H1 (cell line): ENCODE measurements around the gene ACAP3. TPM values are rescaled to one million over a fixed set of nuclear protein-coding genes. Genes with fewer than 3 reads are reported as not detected.

Experiments
- CTCF ChIA-PET: fragments of 300-600 bp; sonication (Branson Sonifier 250); formaldehyde crosslinking; loops from one replicate; lab custom pipeline; 2021; ENCODE audit not compliant: partially characterized antibody; lab: Charles Lee
- POLR2A ChIA-PET: fragments of 300-600 bp; sonication (Branson Sonifier 250); formaldehyde crosslinking; loops from one replicate; lab custom pipeline; 2021; ENCODE audit warnings: inconsistent platforms; ENCODE audit not compliant: partially characterized antibody; lab: Charles Lee
- DNase-seq, 2 experiments: peaks; one replicate each; pipeline versions ENCODE4 v3.0.0 to v3.0.0-alpha.2; 2010 to 2022; ENCODE audit warnings: low spot score in 2 of 2, low read depth in 1 of 2, mixed read lengths in 1 of 2
- FAIRE-seq: peaks from 2 replicates; lab custom pipeline; 2011; peaks lifted over from hg19 to GRCh38; lab: Jason Lieb, UNC
- H2AFZ ChIP-seq: 2 replicates; pipeline ENCODE4 v1.8.1; 2012; ENCODE audit warnings: low read length, inconsistent platforms
- H2AK5ac ChIP-seq: 2 replicates; pipeline ENCODE4 v1.6.1; 2013; ENCODE audit warnings: low read depth, low read length
- H2BK120ac ChIP-seq: replicated peaks from 2 replicates; pipeline ENCODE3; 2013; ENCODE audit warnings: low read depth, low read length, inconsistent platforms
- H2BK12ac ChIP-seq: 2 replicates; pipeline ENCODE4 v1.6.1; 2013; ENCODE audit warnings: low read depth, low read length
- H2BK15ac ChIP-seq: 2 replicates; pipeline ENCODE4 v1.6.1; 2013; ENCODE audit warnings: low read length
- H2BK20ac ChIP-seq: 2 replicates; pipeline ENCODE4 v1.6.1; 2013; ENCODE audit warnings: low read length
- H2BK5ac ChIP-seq: 2 replicates; pipeline ENCODE4 v1.6.1; 2013; ENCODE audit warnings: low read depth, low read length
- H3K14ac ChIP-seq: 2 replicates; pipeline ENCODE4 v1.6.1; 2013; ENCODE audit warnings: inconsistent platforms; ENCODE audit not compliant: insufficient read length
- H3K18ac ChIP-seq: 2 replicates; pipeline ENCODE4 v1.6.1; 2013; ENCODE audit warnings: low read length; ENCODE audit errors: extremely low read depth
- H3K23ac ChIP-seq: 2 replicates; pipeline ENCODE4 v1.6.1; 2013; ENCODE audit warnings: inconsistent platforms; ENCODE audit not compliant: insufficient read length
- H3K23me2 ChIP-seq: 2 replicates; pipeline ENCODE4 v1.6.1; 2013; ENCODE audit warnings: low read depth, low read length
- H3K27ac ChIP-seq: 2 replicates; pipeline ENCODE4 v1.6.1; 2011; ENCODE audit warnings: low read depth, low read length, inconsistent platforms
- H3K27me3 ChIP-seq, 4 experiments: replicated peaks in 1 of 4; 1 replicate in 1 of 4; 2 replicates in 3 of 4; pipeline versions ENCODE4 v1.6.1 to v1.8.1; 2011 to 2013; ENCODE audit warnings: low read length in 3 of 4, mild to moderate bottlenecking in 3 of 4, inconsistent platforms in 2 of 4, mixed read lengths in 2 of 4, moderate library complexity in 1 of 4; ENCODE audit not compliant: control insufficient read depth in 3 of 4, insufficient read depth in 3 of 4; ENCODE audit errors: extremely low read depth in 1 of 4
- H3K36me3 ChIP-seq, 4 experiments: 2 replicates each; pipeline versions ENCODE4 v1.6.1 to v1.8.1; 2011 to 2013; ENCODE audit warnings: mild to moderate bottlenecking in 4 of 4, low read length in 3 of 4, moderate library complexity in 2 of 4, control low read depth in 1 of 4, inconsistent platforms in 1 of 4; ENCODE audit not compliant: insufficient read depth in 4 of 4, control insufficient read depth in 2 of 4
- H3K4ac ChIP-seq: replicated peaks from 2 replicates; pipeline ENCODE3; 2013; ENCODE audit warnings: low read length, low read depth, mixed read lengths, inconsistent platforms; ENCODE audit not compliant: insufficient read length
- H3K4me1 ChIP-seq, 4 experiments: replicated peaks in 1 of 4; 1 replicate in 1 of 4; 2 replicates in 3 of 4; pipeline versions ENCODE4 v1.6.1 to v1.8.1; 2011 to 2013; ENCODE audit warnings: low read length in 3 of 4, inconsistent platforms in 2 of 4, mixed read lengths in 1 of 4; ENCODE audit not compliant: insufficient read depth in 4 of 4, control insufficient read depth in 3 of 4
- H3K4me2 ChIP-seq, 2 experiments: 2 replicates each; pipeline versions ENCODE4 v1.6.1 to v1.8.1; 2011 to 2013; ENCODE audit warnings: low read depth in 2 of 2, low read length in 2 of 2, control low read depth in 1 of 2, inconsistent platforms in 1 of 2, mild to moderate bottlenecking in 1 of 2; ENCODE audit not compliant: insufficient read depth in 1 of 2
- H3K4me3 ChIP-seq, 4 experiments: fragments of 200-600, 300-600 bp in 1 of 4; sonication (generic), shearing (Covaris generic), sonication (Bioruptor Twin) in 1 of 4; 2 replicates each; pipeline versions ENCODE4 v1.5.1 to v1.8.1; 2011 to 2016; ENCODE audit warnings: low read length in 4 of 4, low read depth in 3 of 4, control low read depth in 2 of 4, inconsistent platforms in 2 of 4, mild to moderate bottlenecking in 2 of 4, mixed read lengths in 1 of 4, moderate library complexity in 1 of 4; ENCODE audit not compliant: insufficient read depth in 2 of 4; ENCODE audit errors: extremely low read depth in 1 of 4
- H3K56ac ChIP-seq: replicated peaks from 2 replicates; pipeline ENCODE3; 2013; ENCODE audit warnings: low read depth, mild to moderate bottlenecking, mixed read lengths, low read length, inconsistent platforms; ENCODE audit not compliant: insufficient read length
- H3K79me1 ChIP-seq: 2 replicates; pipeline ENCODE4 v1.6.1; 2013; ENCODE audit warnings: low read depth, low read length, control low read depth
- H3K79me2 ChIP-seq, 2 experiments: 2 replicates each; pipeline versions ENCODE4 v1.6.1 to v1.8.1; 2012 to 2013; ENCODE audit warnings: low read length in 2 of 2, mild to moderate bottlenecking in 2 of 2, inconsistent platforms in 1 of 2; ENCODE audit not compliant: insufficient read depth in 2 of 2, control insufficient read depth in 1 of 2
- H3K9ac ChIP-seq, 4 experiments: replicated peaks in 1 of 4; 1 replicate in 1 of 4; 2 replicates in 3 of 4; pipeline versions ENCODE4 v1.6.1 to v1.8.1; 2011 to 2013; ENCODE audit warnings: low read depth in 3 of 4, low read length in 3 of 4, control low read depth in 2 of 4, mild to moderate bottlenecking in 2 of 4, moderate library complexity in 2 of 4, inconsistent platforms in 1 of 4; ENCODE audit errors: extremely low read depth in 1 of 4
- H3K9me3 ChIP-seq, 2 experiments: 2 replicates each; pipeline versions ENCODE4 v1.6.1 to v1.8.1; 2012 to 2013; ENCODE audit warnings: mild to moderate bottlenecking in 2 of 2, moderate library complexity in 2 of 2, control low read depth in 1 of 2, inconsistent platforms in 1 of 2, low read depth in 1 of 2, low read length in 1 of 2, mixed read lengths in 1 of 2; ENCODE audit not compliant: insufficient read depth in 2 of 2
- H4K20me1 ChIP-seq, 2 experiments: replicated peaks in 1 of 2; 2 replicates each; pipeline versions ENCODE3 to v1.8.1; 2011 to 2013; ENCODE audit warnings: inconsistent platforms in 2 of 2, low read length in 2 of 2, mild to moderate bottlenecking in 1 of 2; ENCODE audit not compliant: insufficient read depth in 2 of 2, control insufficient read depth in 1 of 2
- H4K5ac ChIP-seq: 2 replicates; pipeline ENCODE4 v1.6.1; 2013; ENCODE audit warnings: low read length, low read depth, mixed read lengths, inconsistent platforms; ENCODE audit not compliant: insufficient read length
- H4K8ac ChIP-seq: 2 replicates; pipeline ENCODE4 v1.8.0; 2013; ENCODE audit warnings: mild to moderate bottlenecking, moderate library complexity, low read length, inconsistent platforms; ENCODE audit not compliant: insufficient read depth; ENCODE audit errors: extremely low read depth
- H4K91ac ChIP-seq: replicated peaks from 2 replicates; pipeline ENCODE3; 2013; ENCODE audit warnings: low read length, mixed read lengths, inconsistent platforms; ENCODE audit not compliant: insufficient read length
- CEBPB ChIP-seq: IDR thresholded peaks from 2 replicates; pipeline ENCODE4 v1.6.1; 2012; ENCODE audit warnings: low read depth, low read length
- CHD1 ChIP-seq: IDR thresholded peaks from 2 replicates; pipeline ENCODE4 v1.6.1; 2012; ENCODE audit warnings: low read depth, low read length, improper control_type of control experiment
- EZH2 ChIP-seq: fragments of 200-600 bp; sonication (generic); IDR thresholded peaks from 2 replicates; pipeline ENCODE4 v1.7.1; 2012; ENCODE audit warnings: low read depth, mild to moderate bottlenecking, moderate library complexity, low read length, inconsistent platforms; ENCODE audit not compliant: severe bottlenecking
- FOSL1 ChIP-seq: IDR thresholded peaks from 2 replicates; pipeline ENCODE4 v1.6.1; 2011; ENCODE audit warnings: mild to moderate bottlenecking, low read depth, low read length, moderate library complexity; ENCODE audit not compliant: insufficient read depth
- TAF7 ChIP-seq: optimal IDR thresholded peaks from 2 replicates; pipeline ENCODE3; 2011; ENCODE audit warnings: low read depth, mild to moderate bottlenecking, inconsistent platforms, low read length, moderate library complexity, borderline replicate concordance
- WGBS, 2 experiments: shearing (Covaris generic) in 1 of 2; methylation state at CpG; one replicate each; pipeline versions ENCODE4 v1.1.6 to v1.1.7; 2013 to 2015; ENCODE audit warnings: low lambda C conversion rate in 2 of 2, mixed read lengths in 2 of 2, inconsistent platforms in 1 of 2, low coverage in 1 of 2, missing lambda C conversion rate in 1 of 2; ENCODE audit not compliant: insufficient replicate concordance in 2 of 2, insufficient coverage in 1 of 2, insufficient read length in 1 of 2; ENCODE audit errors: extremely low coverage in 1 of 2, missing lambda C conversion rate in 1 of 2; 5-methylcytosine and 5-hydroxymethylcytosine counted together
- polyA plus RNA-seq, 7 experiments: library from polyadenylated mRNA; depleted of rRNA in 3 of 7; stranded (reverse) in 5 of 7; unstranded in 2 of 7; fragments of >200 nt in 5 of 7; fragments of 200-250 nt in 2 of 7; gene quantifications; 1 replicate in 5 of 7; 2 replicates in 1 of 7; 4 replicates in 1 of 7; pipeline versions ENCODE4 v1.2.1 to v1.2.3, GENCODE V29; 2011 to 2013; ENCODE audit warnings: missing spikeins in 2 of 7, mixed read lengths in 2 of 7
- total RNA-seq: library from RNA; stranded (reverse); fragmentation: NEBNext Ultra II Directional; extraction: Animal tissue kit (Norgen Biotek cat#: 25700); gene quantifications from 2 replicates; pipeline ENCODE4 v1.2.1, GENCODE V29; 2021

Gene ACAP3
- total and polyA plus RNA-seq, 2 of the 8 experiments (the other 6 are each of a cell fraction or from before 2014, with no cell fraction given): 14.8 to 28.3 TPM

GRCh38 chr1:1335283-1335682, 27.6 kb upstream of the ACAP3 start:
- Histone ChIP-seq H4K91ac (no peak overlapping the region), H3K79me2 (no peaks in the 10 kb centered on the region), H3K4me1 (no peaks in the 10 kb centered on the region; a peak in 2 of 7 replicates), H3K36me3 (peaks cover 0 to 27% (median 6%) of the 10 kb centered on the region in 4 experiments; a peak in 6 of 8 replicates), H3K4ac (no peak overlapping the region), H3K79me1 (peaks cover 2% of the 10 kb centered on the region; the same call in 1 of the 2 replicates), H3K18ac (no peak overlapping the region), H2BK5ac (no peak overlapping the region), H4K20me1 (peaks cover 10 to 25% of the 10 kb centered on the region in 2 experiments), H3K23me2 (no peaks in the 10 kb centered on the region), H4K8ac (no peak overlapping the region), H2AFZ (no peak overlapping the region), H2AK5ac (no peak overlapping the region), H3K23ac (no peak overlapping the region), H3K9ac (no peak overlapping the region), H3K14ac (no peak overlapping the region), H3K4me3 (no peak overlapping the region), H2BK120ac (no peak overlapping the region), H2BK20ac (no peak overlapping the region), H3K9me3 (no peaks in the 10 kb centered on the region), H3K4me2 (no peak overlapping the region), H2BK12ac (no peak overlapping the region), H4K5ac (no peak overlapping the region), H2BK15ac (no peak overlapping the region), H3K27me3 (no peaks in the 10 kb centered on the region), H3K27ac (no peak overlapping the region), H3K56ac (no peak overlapping the region)
- CTCF ChIA-PET: interaction anchor here (0.6 to 3.2 kb wide), 6 partner anchors 9 to 927 kb away, joined by 3 to 13 read pairs (median 4); no protein-coding TSS in a partner anchor
- POLR2A ChIA-PET: interaction anchor here (0.8 to 9.0 kb wide), 16 partner anchors 9 to 99 kb away, joined by 3 to 134 read pairs (median 6); partner anchors contain the start of genes AURKAIP1, CCNL2 and DVL1
- DNase-seq (no peak), FAIRE-seq (no peak)
- 94% methylated on average over 16 of the region's 16 CpGs; no CpG with 5 or more reads in 1 of the 2 experiments for WGBS, 2 experiments
- no peak for TF ChIP-seq CHD1
- no peak for TF ChIP-seq CEBPB
- TF ChIP-seq EZH2: no peak
- TF ChIP-seq FOSL1: no peak
- no peak for TF ChIP-seq TAF7
